ENCODE data around the gene PLEKHG2.

GRCh38 chr19:39433480-39434079 is 21.1 kb downstream of the PLEKHG2 start:
- TF ChIP-seq CTCF (IDR thresholded peaks at IDR 0.05; ENCODE audit: poor library complexity), result no peak
- TF ChIP-seq EZH2phosphoT487 (IDR thresholded peaks at IDR 0.05; ENCODE audit: low read depth, severe bottlenecking, unreplicated experiment), result no peak
